Urinary bladder (tissue), 4 donors: ENCODE data around the gene CYSRT1. TPM values are rescaled to one million over a fixed set of nuclear protein-coding genes. Genes with fewer than 3 reads are reported as not detected.

ENCODE experiments used
- DNase-seq: peaks from one replicate; pipeline ENCODE4 v3.0.0-alpha.2; 2015; ENCODE audit errors: extremely low spot score
- H3K27ac ChIP-seq: one replicate; pipeline ENCODE4 v1.5.1; 2013; ENCODE audit warnings: low read depth, mild to moderate bottlenecking, moderate library complexity
- H3K36me3 ChIP-seq: one replicate; pipeline ENCODE4 v1.6.1; 2013; ENCODE audit warnings: mild to moderate bottlenecking, moderate library complexity; ENCODE audit not compliant: insufficient read depth
- H3K4me1 ChIP-seq: one replicate; pipeline ENCODE4 v1.6.1; 2013; ENCODE audit warnings: mild to moderate bottlenecking, moderate library complexity; ENCODE audit not compliant: insufficient read depth
- H3K4me3 ChIP-seq: one replicate; pipeline ENCODE4 v1.5.1; 2013; ENCODE audit warnings: low read depth, low read length
- whole genome bisulfite sequencing: extraction: QIAGEN DNeasy Blood & Tissue Kit; methylation state at CpG from one replicate; pipeline ENCODE4 v1.1.7; 2013; 5-methylcytosine and 5-hydroxymethylcytosine counted together
- polyA plus RNA-seq: library from polyadenylated mRNA; stranded (reverse); fragments of 200-250 nt; gene quantifications from one replicate; pipeline ENCODE4 v1.2.3, GENCODE V29; 2013
- total RNA-seq: library from RNA; depleted of rRNA; stranded (reverse); fragments of >200 nt; gene quantifications from one replicate; pipeline ENCODE4 v1.2.3, GENCODE V29; 2014
- donor health status: healthy with polysubstance abuse.
- donor health status: healthy.

CYSRT1 gene
- total and polyA plus RNA-seq, 2 donors = 0.42 to 0.71 TPM

DNA sequence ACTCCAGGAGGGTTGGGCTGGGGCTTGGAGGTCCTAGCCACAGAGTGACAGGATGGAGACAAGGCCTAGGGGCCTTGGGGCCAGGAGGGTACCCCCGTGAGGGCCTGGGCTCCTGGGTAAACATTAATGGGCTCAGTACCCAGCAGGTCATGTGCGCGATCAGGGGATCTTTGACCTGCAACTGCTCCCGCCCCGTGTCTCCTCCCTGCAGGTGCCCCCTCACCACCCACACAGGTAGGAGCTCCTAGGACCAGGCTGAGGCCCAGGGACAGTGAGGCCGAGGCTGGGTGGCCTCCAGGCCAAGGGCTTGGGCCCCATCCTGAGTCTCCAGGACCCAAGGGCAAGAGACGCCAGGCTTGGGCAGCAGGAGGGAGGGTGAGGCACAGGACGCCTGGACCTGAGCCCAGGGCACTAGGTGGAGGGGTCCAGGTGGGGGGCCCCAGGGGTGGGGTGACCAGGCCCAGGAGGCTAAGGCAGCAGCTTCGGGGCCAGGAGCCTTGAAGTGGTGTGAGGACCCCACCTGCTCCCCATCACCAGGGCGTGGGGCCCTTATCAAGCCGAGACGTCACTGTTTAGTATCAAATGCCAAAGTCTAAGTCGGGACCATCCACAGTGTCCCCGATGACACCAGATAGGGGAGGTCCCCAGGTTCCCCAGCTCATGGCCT is 5.9 kb downstream of the CYSRT1 start, which contains the start of gene SLC34A3:
Gene SLC34A3 (plus strand): TSS at position 197 of the 667 bp plus-strand sequence. CDS start 802 bp downstream, outside the sequence.
- no peak within 1 kb of the TSS for H3K27ac ChIP-seq
- no peaks in the 10 kb centered on the region for H3K36me3 ChIP-seq
- 60% methylated on average over 14 of the region's 14 CpGs for WGBS
- no peak for DNase-seq
- H3K4me1 ChIP-seq = no peaks in the 10 kb centered on the region
- H3K4me3 ChIP-seq = no peak within 1 kb of the TSS

DNA sequence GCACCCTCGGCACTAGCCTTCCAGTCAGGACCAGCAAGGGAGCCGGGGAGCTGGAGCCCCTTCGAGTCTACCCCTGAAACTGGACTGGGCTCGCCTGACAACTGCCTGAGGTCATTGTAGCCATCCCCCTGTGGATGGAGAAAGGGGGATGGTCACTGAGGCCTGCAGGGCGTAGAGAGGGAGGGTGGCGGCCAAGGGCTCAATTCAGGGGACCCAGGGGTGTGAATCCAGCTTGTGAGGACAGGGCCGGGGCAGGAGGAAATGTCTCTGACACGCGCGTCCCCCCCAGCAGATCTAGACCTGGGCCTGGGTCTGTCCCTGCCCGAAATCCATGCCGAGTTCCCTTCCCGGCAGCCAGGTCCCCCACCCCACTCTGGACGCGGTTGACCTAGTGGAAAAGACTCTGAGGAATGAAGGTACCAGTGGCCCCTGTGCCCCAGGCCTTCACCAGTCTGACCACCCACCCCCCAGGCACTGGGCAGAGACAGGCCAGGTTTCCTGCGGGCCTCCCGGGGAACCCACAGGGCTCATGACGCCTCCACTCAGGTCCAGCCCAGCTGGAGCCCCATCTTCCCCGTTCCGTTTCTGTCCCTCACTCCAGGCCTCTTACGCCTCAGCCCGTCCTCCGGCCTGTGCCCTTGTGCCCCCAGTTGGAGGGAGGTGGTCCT is 6.5 kb downstream of the CYSRT1 start:
- Histone ChIP-seq H3K4me3 (no peak overlapping the region), H3K36me3 (no peaks in the 10 kb centered on the region), H3K4me1 (no peaks in the 10 kb centered on the region), H3K27ac (no peak overlapping the region)
- 80% methylated on average over 23 of the region's 23 CpGs for WGBS
- no peak for DNase-seq

DNA sequence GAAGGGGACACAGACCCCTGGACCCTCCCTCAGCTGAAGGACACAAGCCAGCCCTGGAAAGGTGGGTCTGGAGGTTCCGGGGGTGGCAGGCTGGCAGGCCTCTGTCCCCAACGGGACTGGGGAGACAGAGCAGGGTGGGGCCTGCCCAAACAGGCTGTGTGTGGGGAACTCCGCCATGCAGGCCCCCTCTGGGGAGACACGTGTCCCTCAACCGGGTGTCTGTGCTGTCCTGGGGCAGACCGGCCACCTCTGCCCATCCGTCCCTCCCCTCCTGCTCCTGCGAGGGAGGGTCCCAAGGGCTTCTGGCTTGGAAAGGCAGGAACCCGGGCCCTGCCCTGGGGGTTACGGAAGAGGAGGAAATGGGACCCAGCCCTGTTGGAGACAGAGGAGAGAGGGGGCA is 7.1 kb downstream of the CYSRT1 start:
- no peak overlapping the region for H3K4me3 ChIP-seq
- 73% methylated on average over 10 of the region's 10 CpGs for WGBS
- DNase-seq = no peak

DNA sequence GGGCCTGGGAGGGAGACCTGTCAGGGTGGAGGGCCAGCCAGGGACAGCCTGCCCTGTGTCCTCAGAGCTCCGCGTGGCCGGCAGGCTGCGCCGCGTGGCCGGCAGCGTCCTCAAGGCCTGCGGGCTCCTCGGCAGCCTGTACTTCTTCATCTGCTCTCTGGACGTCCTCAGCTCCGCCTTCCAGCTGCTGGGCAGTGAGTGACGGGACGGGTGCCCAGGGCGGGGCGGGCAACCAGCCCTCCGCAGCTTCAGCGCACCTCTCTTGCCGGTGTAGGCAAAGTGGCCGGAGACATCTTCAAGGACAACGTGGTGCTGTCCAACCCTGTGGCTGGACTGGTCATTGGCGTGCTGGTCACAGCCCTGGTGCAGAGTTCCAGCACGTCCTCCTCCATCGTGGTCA is 7.5 kb downstream of the CYSRT1 start:
- no peak overlapping the region for H3K4me3 ChIP-seq
- 79% methylated on average over 24 of the region's 24 CpGs for WGBS

More for the DNA sequence above, 7.1 kb downstream of the CYSRT1 start:
- Histone ChIP-seq H3K27ac (no peak overlapping the region), H3K36me3 (no peaks in the 10 kb centered on the region), H3K4me1 (no peaks in the 10 kb centered on the region)

DNA sequence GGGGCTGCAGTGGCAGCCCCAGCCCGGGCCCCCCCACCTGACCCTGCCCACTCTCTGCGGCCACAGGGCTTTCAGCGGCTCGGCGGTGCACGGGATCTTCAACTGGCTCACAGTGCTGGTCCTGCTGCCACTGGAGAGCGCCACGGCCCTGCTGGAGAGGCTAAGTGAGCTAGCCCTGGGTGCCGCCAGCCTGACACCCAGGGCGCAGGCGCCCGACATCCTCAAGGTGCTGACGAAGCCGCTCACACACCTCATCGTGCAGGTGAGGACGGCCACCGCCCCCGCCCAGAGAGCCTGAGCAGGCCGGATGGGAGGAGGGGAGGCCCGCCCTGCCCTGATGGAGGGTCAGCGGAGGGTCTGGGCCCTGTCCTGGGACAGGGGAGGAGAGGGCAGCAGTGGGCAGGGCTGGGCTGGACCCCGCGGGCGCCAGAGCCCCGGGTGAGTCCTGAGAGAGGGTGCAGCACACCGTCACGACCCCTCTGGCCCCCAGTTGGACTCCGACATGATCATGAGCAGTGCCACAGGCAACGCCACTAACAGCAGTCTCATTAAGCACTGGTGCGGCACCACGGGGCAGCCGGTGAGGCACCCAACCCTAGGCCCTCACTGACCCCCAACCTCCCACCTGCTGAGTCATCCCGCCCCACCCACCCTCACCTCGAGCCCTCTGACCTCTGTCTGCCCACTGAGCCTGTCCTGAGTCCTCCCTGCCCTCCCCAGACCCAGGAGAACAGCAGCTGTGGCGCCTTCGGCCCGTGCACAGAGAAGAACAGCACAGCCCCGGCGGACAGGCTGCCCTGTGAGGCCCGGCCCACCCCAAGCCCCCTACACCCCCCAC is 8.4 kb downstream of the CYSRT1 start:
- H3K27ac ChIP-seq = no peak overlapping the region
- 78% methylated on average over 40 of the region's 40 CpGs for WGBS
- H3K4me1 ChIP-seq = no peaks in the 10 kb centered on the region

More for the DNA sequence above, 7.5 kb downstream of the CYSRT1 start:
- H3K4me1 ChIP-seq = no peaks in the 10 kb centered on the region
- H3K27ac ChIP-seq = no peak overlapping the region
- no peak for DNase-seq
- H3K36me3 ChIP-seq = no peaks in the 10 kb centered on the region

DNA sequence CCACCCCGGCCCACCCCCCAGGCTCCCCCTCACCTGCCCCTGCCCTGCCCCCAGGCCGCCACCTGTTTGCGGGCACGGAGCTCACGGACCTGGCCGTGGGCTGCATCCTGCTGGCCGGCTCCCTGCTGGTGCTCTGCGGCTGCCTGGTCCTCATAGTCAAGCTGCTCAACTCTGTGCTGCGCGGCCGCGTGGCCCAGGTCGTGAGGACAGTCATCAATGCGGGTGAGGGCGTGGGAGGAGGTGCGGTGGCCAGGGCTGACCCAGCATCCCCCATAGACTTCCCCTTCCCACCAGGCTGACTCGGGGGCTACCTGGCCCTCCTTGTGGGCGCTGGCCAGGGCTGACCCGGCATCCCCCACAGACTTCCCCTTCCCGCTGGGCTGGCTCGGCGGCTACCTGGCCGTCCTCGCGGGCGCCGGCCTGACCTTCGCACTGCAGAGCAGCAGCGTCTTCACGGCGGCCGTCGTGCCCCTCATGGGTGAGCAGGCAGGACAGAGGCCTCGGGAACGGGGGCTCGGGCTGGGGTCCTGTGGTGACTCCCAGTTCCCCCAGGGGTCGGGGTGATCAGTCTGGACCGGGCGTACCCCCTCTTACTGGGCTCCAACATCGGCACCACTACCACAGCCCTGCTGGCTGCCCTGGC is 9.2 kb downstream of the CYSRT1 start:
- no peak overlapping the region for H3K27ac ChIP-seq
- 68% methylated on average over 40 of the region's 40 CpGs for WGBS
- no peak for DNase-seq
- no peaks in the 10 kb centered on the region for H3K36me3 ChIP-seq
- H3K4me1 ChIP-seq = no peaks in the 10 kb centered on the region
- H3K4me3 ChIP-seq = no peak overlapping the region

More for the DNA sequence above, 8.4 kb downstream of the CYSRT1 start:
- no peak for DNase-seq
- Histone ChIP-seq H3K4me3 (no peak overlapping the region), H3K36me3 (no peaks in the 10 kb centered on the region)

DNA sequence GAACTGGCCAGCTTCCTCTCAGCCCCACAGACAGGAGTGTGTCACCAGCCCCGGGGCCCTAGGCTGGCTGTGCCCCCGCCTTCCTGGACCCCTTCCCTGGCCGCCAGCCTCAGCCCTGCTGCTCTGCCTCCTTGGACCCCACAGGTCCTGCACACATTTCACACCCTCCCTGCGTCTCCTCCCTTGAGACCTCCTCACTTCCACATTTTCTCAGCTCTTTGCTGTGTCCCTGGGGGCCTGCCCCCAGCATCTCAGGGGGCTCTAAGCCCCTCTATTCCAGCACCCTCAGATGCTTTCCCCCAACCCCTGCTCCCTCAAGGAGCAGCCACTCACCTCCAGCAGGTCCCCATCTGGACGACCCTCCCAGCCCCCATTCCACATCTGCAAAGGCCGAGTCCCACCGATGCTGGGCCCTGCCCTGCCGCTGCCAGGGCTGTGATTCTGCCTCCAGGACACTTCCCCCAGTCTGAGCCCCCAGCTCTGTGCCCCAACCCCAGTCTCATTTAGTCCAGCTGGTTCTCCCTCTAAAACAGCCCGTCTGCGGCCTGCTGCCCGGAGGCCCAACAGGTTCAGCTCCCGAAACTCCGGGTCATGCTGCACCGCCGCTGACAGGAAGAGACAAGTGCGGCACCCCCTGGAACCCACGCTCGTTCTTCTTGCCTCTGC is 9.9 kb downstream of the CYSRT1 start:
- H3K36me3 ChIP-seq = no peaks in the 10 kb centered on the region
- no peak for DNase-seq
- H3K4me1 ChIP-seq = no peaks in the 10 kb centered on the region
- H3K4me3 ChIP-seq = no peak overlapping the region
- no peak overlapping the region for H3K27ac ChIP-seq
- 69% methylated on average over 18 of the region's 18 CpGs for WGBS

DNA sequence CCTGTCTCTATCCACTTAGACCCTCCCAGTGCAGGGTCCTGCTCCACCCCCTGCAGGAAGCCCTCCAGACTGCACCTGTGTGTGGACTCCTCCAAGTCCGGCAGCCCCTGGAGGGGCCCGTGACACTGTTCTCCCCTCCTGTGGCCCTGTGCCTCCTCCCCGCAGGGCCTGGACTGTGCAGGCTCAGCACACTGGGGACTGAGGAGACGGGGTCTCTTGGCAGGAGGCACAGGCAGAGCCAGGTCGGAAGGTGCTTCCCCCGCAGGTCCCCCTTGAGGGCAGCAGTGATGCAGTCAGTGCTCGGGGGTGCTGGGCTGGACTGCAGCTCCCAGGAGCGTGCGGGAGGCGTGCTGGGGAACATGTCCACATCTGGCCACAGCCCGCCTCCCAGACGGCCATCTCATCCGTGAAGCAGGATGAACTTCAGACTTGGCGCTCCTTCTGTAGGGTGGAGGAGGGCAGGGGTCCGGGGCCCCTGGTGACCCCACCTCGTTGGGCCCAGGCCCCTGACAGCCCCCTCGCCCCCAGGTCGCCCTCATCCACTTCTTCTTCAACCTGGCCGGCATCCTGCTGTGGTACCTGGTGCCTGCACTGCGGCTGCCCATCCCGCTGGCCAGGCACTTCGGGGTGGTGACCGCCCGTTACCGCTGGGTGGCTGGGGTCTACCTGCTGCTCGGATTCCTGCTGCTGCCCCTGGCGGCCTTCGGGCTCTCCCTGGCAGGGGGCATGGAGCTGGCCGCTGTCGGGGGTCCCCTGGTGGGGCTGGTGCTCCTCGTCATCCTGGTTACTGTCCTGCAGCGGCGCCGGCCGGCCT is 10.7 kb downstream of the CYSRT1 start:
- H3K27ac ChIP-seq = no peak overlapping the region
- WGBS = 64% methylated on average over 35 of the region's 35 CpGs
- DNase-seq = no peak
- no peaks in the 10 kb centered on the region for H3K4me1 ChIP-seq
- H3K4me3 ChIP-seq = no peak overlapping the region
- no peaks in the 10 kb centered on the region for H3K36me3 ChIP-seq

DNA sequence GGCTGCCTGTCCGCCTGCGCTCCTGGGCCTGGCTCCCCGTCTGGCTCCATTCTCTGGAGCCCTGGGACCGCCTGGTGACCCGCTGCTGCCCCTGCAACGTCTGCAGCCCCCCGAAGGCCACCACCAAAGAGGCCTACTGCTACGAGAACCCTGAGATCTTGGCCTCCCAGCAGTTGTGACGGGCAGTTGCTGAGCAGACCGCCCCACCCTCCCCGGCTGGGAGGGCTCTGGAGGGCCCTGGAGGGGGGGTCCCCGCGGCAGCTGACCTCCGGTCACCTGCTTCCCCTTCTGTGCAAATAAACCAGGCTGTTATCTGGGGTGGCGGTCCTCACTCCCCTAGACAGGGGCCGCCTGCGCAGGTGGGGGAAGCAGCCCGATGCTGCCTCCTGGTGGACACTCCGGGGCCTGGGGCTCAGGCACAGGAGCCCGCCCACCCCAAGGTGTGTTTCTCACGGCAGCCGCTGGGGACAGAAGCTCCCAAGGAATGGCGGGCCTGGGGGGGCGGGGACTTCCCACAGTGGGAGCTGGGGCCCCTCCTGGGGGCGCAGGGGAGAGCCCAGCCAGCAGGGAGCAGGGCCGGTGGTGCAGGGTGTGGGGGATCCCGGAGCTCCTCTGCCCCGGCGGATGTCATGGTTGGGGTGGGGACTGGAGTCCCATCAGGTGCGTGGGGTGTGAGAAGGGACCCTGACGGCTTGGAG is 11.4 kb downstream of the CYSRT1 start:
- H3K27ac ChIP-seq = no peak overlapping the region
- 9% methylated on average over 31 of the region's 31 CpGs for WGBS
- DNase-seq = no peak
- no peaks in the 10 kb centered on the region for H3K4me1 ChIP-seq
- H3K4me3 ChIP-seq = no peak overlapping the region
- no peaks in the 10 kb centered on the region for H3K36me3 ChIP-seq

DNA sequence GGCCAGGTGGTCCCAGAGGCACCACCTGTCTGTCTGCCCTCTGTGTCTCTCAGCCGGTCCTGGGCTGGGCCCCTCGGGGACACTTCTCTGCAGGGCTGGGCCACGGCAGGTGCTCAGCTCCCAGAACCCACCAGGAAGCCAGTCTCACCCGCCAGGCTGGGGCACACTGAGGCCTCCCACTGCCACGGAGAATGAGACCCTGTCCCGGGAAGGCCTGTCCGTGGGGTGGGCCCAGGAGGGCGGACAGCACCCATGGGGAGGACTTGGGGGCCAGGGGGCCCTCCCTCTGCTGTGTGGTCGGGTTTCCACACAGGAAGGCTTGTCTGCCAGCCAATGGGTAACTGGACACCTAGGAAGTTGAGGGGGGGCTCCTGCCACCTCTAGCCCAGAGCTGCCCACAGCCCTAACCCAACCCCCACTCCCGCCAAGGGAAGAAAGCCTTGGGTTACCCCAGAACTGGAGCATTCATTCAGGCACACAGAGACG is 12.0 kb downstream of the CYSRT1 start:
- H3K4me3 ChIP-seq = no peak overlapping the region
- DNase-seq = no peak
- H3K36me3 ChIP-seq = no peaks in the 10 kb centered on the region
- H3K4me1 ChIP-seq = no peaks in the 10 kb centered on the region
- no peak overlapping the region for H3K27ac ChIP-seq
- 46% methylated on average over 11 of the region's 11 CpGs for WGBS

DNA sequence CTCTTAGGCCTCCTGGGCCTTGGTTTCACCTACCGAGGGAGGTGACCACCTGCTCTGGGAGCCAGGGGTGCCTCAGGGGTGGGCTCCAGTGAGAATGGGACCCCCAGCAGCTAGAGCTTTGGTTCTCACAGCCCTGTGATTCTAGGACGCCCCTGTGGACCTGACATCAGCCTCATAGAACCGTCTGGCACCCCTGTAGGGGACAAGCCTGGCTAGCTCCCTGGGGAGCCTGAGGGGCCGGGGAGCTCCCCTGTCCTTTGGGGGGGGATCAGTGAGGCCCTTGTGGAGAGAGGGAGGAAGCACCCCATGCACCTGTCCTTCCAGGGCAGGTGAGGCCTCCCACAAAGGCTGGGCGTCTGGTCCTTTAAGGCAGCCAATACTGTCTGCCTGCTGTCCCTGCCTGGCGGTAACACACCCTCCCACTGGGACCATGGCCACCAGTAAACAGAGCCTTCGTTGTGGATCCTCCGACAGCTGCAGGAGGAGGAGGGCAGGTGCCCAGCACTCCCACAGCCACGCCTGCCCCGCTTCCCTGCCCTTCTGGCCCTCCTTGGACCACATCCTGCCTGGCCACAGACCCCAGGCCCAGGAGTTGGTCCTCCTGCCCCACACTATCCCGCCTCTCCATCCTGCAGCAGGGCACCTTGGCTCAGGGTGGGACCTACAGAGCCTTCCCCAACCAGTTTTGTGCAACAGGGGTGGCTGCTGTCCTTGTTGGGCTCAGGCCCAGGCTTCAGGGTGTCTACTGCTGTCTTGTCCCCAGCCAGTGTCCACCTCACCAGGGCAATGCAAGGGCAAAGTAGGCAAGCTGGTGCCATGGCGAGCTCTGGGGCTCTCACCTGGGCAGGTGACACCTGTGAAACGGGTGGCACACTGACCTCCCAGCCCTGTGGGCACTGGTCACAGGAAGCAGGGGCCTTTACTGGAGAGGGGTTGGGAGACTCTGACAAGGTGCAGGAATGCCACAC is 13.1 kb downstream of the CYSRT1 start:
- no peak for DNase-seq
- Histone ChIP-seq H3K36me3 (no peaks in the 10 kb centered on the region), H3K27ac (no peak overlapping the region), H3K4me1 (no peaks in the 10 kb centered on the region), H3K4me3 (no peak overlapping the region)
- 71% methylated on average over 13 of the region's 13 CpGs for WGBS
